Suprapubic skin (tissue), 4 donors: Measurements from ENCODE around the gene C1QL4. TPM values are rescaled to one million over a fixed set of nuclear protein-coding genes. Genes with fewer than 3 reads are reported as not detected.

ENCODE experiments used
- DNase-seq, 2 donors: peaks; one replicate each; pipeline ENCODE4 v3.0.0-alpha.2; 2019; ENCODE audit warnings: low spot score in 2 of 2
- H3K27ac ChIP-seq: fragments of 200-600 bp; sonication (generic); one replicate; pipeline ENCODE4 v1.5.1; 2019
- H3K27me3 ChIP-seq: fragments of 200-600 bp; sonication (generic); one replicate; pipeline ENCODE4 v1.5.1; 2019
- H3K36me3 ChIP-seq: fragments of 200-600 bp; sonication (generic); one replicate; pipeline ENCODE4 v1.5.1; 2019
- H3K4me1 ChIP-seq: fragments of 200-600 bp; sonication (generic); one replicate; pipeline ENCODE4 v1.5.1; 2019
- H3K4me3 ChIP-seq: fragments of 200-600 bp; sonication (generic); one replicate; pipeline ENCODE4 v1.5.1; 2019; ENCODE audit warnings: mild to moderate bottlenecking
- H3K9me3 ChIP-seq: fragments of 200-600 bp; sonication (generic); one replicate; pipeline ENCODE4 v1.5.1; 2019
- EP300 ChIP-seq: sonication (generic); formaldehyde crosslinking; IDR thresholded peaks from one replicate; pipeline ENCODE4 v1.6.1; 2017; ENCODE audit warnings: antibody characterized with exemption
- POLR2A ChIP-seq, 2 donors: fragments of 450-650 bp; IDR thresholded peaks; one replicate each; pipeline ENCODE4 v1.6.1; 2017; ENCODE audit warnings: antibody characterized with exemption in 2 of 2, mild to moderate bottlenecking in 2 of 2, moderate library complexity in 2 of 2
- POLR2AphosphoS5 ChIP-seq, 3 donors: sonication (generic); formaldehyde crosslinking; IDR thresholded peaks; one replicate each; pipeline ENCODE4 v1.6.1; 2017; ENCODE audit warnings: antibody characterized with exemption in 3 of 3
- WGBS: methylation state at CpG from one replicate; pipeline ENCODE4 v1.1.5; 2018; 5-methylcytosine and 5-hydroxymethylcytosine counted together
- total RNA-seq, 4 donors: library from RNA; depleted of rRNA; stranded (reverse); fragments of >200 nt; gene quantifications; one replicate each; pipeline ENCODE4 v1.1.0, GENCODE V29; 2016
- TF ChIP-seq, protein P1 (sequence below), 2 donors: fragments of 200-600 bp in 1 of 2; fragments of 450-650 bp in 1 of 2; sonication (generic) in 1 of 2; IDR thresholded peaks; one replicate each; pipeline ENCODE4 v1.5.1; 2016 to 2019; ENCODE audit warnings: antibody characterized with exemption in 2 of 2, mild to moderate bottlenecking in 1 of 2, moderate library complexity in 1 of 2

The C1QL4 gene
- total RNA-seq, 4 donors from 2014 or later, result 0.73 to 1.2 (median 1.1) TPM; not detected in 1

DNA sequence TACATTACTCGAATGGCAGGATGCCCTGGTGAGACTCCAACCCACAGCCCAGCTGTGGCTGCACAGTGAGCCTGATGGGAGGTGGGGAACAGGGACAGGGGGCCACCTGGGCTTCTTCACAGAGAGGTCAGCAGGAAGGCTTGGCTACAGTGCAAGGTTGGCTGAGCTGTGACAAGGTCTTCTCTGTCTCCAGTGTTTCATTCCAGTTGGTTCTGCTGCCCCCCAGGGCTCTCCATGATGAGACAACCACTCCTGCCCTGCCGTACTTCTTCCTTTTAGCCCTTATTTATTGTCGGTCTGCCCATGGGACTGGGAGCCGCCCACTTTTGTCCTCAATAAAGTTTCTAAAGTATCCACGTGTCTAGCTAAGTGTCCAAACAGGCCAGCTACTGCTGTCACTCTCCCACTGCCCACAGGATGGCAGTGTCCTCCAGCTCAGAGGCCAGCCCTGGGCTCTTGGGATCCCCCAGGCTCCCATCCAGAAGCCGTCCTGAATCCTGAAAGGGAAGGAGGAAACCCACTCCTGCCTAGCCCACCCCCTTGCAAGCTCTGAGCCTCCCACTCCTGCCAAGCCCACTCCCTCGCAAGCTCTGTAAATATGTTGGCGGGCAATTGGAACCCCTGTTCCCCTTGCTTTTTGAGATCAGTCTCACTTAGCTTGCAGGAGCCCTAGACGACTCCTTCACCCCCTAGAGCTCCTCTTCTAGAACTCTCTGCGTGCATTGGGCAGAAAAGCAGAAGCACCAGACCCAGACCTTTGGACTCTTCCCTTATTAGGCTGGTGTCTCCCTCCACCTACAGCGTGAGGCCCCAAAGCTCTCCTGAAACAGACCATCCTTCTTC is 5.4 kb downstream of the C1QL4 start:
- peaks cover 35% of the 10 kb centered on the region for H3K27me3 ChIP-seq
- no peak for TF ChIP-seq POLR2A (IDR thresholded peaks at IDR 0.05)
- TF ChIP-seq, protein P1, sequence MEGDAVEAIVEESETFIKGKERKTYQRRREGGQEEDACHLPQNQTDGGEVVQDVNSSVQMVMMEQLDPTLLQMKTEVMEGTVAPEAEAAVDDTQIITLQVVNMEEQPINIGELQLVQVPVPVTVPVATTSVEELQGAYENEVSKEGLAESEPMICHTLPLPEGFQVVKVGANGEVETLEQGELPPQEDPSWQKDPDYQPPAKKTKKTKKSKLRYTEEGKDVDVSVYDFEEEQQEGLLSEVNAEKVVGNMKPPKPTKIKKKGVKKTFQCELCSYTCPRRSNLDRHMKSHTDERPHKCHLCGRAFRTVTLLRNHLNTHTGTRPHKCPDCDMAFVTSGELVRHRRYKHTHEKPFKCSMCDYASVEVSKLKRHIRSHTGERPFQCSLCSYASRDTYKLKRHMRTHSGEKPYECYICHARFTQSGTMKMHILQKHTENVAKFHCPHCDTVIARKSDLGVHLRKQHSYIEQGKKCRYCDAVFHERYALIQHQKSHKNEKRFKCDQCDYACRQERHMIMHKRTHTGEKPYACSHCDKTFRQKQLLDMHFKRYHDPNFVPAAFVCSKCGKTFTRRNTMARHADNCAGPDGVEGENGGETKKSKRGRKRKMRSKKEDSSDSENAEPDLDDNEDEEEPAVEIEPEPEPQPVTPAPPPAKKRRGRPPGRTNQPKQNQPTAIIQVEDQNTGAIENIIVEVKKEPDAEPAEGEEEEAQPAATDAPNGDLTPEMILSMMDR (IDR thresholded peaks at IDR 0.05), result peak; percentile 77 to 84
- H3K4me1 ChIP-seq, result peaks cover 34% of the 10 kb centered on the region
- WGBS, result 43% methylated on average over 11 of the region's 11 CpGs
- no peaks in the 10 kb centered on the region for H3K36me3 ChIP-seq
- H3K4me3 ChIP-seq, result no peak overlapping the region
- H3K27ac ChIP-seq, result no peak overlapping the region
- H3K9me3 ChIP-seq, result no peaks in the 10 kb centered on the region
- DNase-seq, result peak; percentile 77 to 81

DNA sequence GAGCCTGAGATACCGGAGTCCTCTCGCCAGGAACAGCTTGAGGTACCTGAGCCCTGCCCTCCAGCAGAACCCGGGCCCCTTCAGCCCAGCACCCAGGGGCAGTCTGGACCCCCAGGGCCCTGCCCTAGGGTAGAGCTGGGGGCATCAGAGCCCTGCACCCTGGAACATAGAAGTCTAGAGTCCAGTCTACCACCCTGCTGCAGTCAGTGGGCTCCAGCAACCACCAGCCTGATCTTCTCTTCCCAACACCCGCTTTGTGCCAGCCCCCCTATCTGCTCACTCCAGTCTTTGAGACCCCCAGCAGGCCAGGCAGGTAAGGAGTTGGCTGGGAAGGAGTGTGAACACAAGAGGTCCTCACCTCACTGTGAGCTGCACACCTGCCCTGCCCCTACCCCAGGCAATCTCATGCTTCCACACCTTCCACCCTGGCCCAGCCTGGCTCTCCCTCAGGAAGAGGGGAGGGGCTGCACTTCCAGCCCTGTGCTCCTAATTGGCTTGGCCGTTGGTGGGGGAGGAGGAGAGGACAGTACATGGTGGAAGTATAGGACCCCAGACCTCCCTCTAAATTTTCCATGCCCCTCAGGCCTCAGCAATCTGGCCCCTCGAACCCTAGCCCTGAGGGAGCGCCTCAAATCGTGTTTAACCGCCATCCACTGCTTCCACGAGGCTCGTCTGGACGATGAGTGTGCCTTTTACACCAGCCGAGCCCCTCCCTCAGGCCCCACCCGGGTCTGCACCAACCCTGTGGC is 6.2 kb downstream of the C1QL4 start:
- TF ChIP-seq, protein P1 (IDR thresholded peaks at IDR 0.05), result no peak
- TF ChIP-seq POLR2AphosphoS5 (IDR thresholded peaks at IDR 0.05), result no peak
- TF ChIP-seq POLR2A (IDR thresholded peaks at IDR 0.05), result no peak
- TF ChIP-seq EP300, result no peak
- H3K27me3 ChIP-seq, result peaks cover 27% of the 10 kb centered on the region
- H3K9me3 ChIP-seq, result no peaks in the 10 kb centered on the region
- no peak overlapping the region for H3K4me3 ChIP-seq
- no peaks in the 10 kb centered on the region for H3K36me3 ChIP-seq
- WGBS, result 53% methylated on average over 13 of the region's 14 CpGs
- peak in 1 of 2 donors; percentile 60 for DNase-seq
- H3K4me1 ChIP-seq, result peaks cover 29% of the 10 kb centered on the region
- no peak overlapping the region for H3K27ac ChIP-seq

DNA sequence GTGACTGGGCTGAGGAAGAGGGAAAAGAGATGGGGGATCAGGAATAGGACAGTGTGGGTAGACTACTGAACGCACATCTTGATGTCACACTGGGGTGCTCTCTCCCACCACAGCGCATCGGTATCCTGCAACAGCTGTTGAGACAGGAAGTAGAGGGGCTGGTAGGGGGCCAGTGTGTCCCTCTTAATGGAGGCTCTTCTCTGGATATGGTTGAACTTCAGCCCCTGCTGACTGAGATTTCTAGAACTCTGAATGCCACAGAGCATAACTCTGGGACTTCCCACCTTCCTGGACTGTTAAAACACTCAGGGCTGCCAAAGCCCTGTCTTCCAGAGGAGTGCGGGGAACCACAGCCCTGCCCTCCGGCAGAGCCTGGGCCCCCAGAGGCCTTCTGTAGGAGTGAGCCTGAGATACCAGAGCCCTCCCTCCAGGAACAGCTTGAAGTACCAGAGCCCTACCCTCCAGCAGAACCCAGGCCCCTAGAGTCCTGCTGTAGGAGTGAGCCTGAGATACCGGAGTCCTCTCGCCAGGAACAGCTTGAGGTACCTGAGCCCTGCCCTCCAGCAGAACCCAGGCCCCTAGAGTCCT is 6.9 kb downstream of the C1QL4 start:
- no peaks in the 10 kb centered on the region for H3K9me3 ChIP-seq
- H3K27me3 ChIP-seq, result peaks cover 20% of the 10 kb centered on the region
- WGBS, result 94% methylated on average over 7 of the region's 7 CpGs
- no peak overlapping the region for H3K4me3 ChIP-seq
- no peaks in the 10 kb centered on the region for H3K36me3 ChIP-seq
- TF ChIP-seq POLR2AphosphoS5 (IDR thresholded peaks at IDR 0.05) (no peak), POLR2A (IDR thresholded peaks at IDR 0.05) (no peak), EP300 (no peak)
- TF ChIP-seq, protein P1 (IDR thresholded peaks at IDR 0.05), result no peak
- no peak overlapping the region for H3K27ac ChIP-seq
- peak; percentile 50 to 55 for DNase-seq
- H3K4me1 ChIP-seq, result peaks cover 29% of the 10 kb centered on the region

DNA sequence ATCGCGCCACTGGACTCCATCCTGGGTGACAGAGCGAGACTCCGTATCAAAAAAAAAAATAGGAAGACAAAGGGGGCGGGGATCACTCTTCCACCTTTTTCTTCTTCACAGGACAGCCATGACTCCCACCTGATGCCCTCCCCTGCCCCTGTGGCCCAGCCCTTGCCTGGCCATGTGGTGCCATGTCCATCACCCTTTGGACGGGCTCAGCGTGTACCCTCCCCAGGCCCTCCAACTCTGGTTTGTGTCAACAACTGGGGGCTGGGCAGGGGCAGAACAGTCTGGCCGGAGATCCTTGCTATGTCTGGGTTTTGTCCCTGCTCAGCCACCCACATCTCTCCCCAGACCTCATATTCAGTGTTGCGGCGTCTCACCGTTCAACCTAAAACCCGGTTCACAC is 8.2 kb downstream of the C1QL4 start:
- Histone ChIP-seq H3K9me3 (no peaks in the 10 kb centered on the region), H3K4me1 (peaks cover 29% of the 10 kb centered on the region), H3K4me3 (no peak overlapping the region), H3K36me3 (no peaks in the 10 kb centered on the region), H3K27me3 (peaks cover 7% of the 10 kb centered on the region), H3K27ac (no peak overlapping the region)
- 97% methylated on average over 12 of the region's 12 CpGs for WGBS
- peak; percentile 47 to 55 for DNase-seq
- no peak for TF ChIP-seq POLR2AphosphoS5 (IDR thresholded peaks at IDR 0.05)
- TF ChIP-seq, protein P1 (IDR thresholded peaks at IDR 0.05), result no peak
- TF ChIP-seq POLR2A (IDR thresholded peaks at IDR 0.05), result no peak
- no peak for TF ChIP-seq EP300

DNA sequence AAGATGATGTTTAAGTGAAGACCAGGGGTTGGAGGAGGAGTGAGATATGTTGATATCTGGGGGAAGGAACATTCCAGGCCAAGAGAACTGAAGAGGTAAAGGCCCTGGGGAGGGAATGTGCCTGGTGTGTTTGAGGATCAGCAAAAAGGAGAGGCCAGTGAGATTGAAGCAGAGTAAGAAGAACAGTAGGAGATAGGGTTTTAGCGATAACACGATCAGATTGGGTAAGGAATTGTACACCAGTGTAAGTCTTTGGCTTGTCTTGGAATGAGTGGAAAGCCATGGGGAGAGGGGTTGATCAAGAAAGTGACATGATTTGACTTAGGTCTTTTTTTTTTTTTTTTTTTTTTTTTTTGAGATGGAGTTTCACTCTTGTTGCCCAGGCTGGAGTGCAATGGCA is 9.1 kb downstream of the C1QL4 start:
- no peaks in the 10 kb centered on the region for H3K9me3 ChIP-seq
- H3K36me3 ChIP-seq, result no peaks in the 10 kb centered on the region
- H3K27me3 ChIP-seq, result peaks cover 3% of the 10 kb centered on the region
- H3K27ac ChIP-seq, result no peak overlapping the region
- DNase-seq, result peak in 1 of 2 donors; percentile 1
- WGBS, result 93% methylated on average over 2 of the region's 2 CpGs
- H3K4me3 ChIP-seq, result no peak overlapping the region
- peaks cover 30% of the 10 kb centered on the region for H3K4me1 ChIP-seq
- no peak for TF ChIP-seq EP300
- TF ChIP-seq POLR2AphosphoS5 (IDR thresholded peaks at IDR 0.05), result no peak
- no peak for TF ChIP-seq POLR2A (IDR thresholded peaks at IDR 0.05)
- TF ChIP-seq, protein P1 (IDR thresholded peaks at IDR 0.05), result no peak
